ENCODE results near the gene DOCK6.

DOCK6 gene

DNA sequence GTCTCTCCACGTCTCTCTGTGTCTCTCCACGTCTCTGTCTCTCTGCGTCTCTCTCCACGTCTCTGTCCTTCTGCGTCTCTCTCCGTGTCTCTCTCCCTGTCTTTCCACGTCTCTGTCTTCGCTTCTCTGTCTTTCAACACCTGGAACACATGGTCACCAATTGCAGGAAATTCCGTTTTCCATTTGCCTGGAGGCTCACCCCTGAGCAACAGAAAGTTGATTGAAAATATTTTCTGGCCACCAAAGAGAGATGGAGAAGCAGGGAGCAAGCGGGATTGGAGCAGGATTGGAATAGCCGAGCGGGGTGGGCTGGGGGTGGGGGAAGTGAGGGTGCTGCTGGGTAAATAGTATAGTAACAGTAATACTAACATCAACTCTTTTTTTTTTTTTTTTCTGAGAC, 66.6 kb downstream of the DOCK6 start:
- no peak overlapping the region for H3K4me3 ChIP-seq (ENCODE audit: low read length)
- no peak for DNase-seq (ENCODE audit: low read depth)
- TF ChIP-seq, protein P1, sequence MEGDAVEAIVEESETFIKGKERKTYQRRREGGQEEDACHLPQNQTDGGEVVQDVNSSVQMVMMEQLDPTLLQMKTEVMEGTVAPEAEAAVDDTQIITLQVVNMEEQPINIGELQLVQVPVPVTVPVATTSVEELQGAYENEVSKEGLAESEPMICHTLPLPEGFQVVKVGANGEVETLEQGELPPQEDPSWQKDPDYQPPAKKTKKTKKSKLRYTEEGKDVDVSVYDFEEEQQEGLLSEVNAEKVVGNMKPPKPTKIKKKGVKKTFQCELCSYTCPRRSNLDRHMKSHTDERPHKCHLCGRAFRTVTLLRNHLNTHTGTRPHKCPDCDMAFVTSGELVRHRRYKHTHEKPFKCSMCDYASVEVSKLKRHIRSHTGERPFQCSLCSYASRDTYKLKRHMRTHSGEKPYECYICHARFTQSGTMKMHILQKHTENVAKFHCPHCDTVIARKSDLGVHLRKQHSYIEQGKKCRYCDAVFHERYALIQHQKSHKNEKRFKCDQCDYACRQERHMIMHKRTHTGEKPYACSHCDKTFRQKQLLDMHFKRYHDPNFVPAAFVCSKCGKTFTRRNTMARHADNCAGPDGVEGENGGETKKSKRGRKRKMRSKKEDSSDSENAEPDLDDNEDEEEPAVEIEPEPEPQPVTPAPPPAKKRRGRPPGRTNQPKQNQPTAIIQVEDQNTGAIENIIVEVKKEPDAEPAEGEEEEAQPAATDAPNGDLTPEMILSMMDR (IDR thresholded peaks at IDR 0.05; ENCODE audit: insufficient read depth, low read depth, low read length, missing control alignments), result no peak

DNA sequence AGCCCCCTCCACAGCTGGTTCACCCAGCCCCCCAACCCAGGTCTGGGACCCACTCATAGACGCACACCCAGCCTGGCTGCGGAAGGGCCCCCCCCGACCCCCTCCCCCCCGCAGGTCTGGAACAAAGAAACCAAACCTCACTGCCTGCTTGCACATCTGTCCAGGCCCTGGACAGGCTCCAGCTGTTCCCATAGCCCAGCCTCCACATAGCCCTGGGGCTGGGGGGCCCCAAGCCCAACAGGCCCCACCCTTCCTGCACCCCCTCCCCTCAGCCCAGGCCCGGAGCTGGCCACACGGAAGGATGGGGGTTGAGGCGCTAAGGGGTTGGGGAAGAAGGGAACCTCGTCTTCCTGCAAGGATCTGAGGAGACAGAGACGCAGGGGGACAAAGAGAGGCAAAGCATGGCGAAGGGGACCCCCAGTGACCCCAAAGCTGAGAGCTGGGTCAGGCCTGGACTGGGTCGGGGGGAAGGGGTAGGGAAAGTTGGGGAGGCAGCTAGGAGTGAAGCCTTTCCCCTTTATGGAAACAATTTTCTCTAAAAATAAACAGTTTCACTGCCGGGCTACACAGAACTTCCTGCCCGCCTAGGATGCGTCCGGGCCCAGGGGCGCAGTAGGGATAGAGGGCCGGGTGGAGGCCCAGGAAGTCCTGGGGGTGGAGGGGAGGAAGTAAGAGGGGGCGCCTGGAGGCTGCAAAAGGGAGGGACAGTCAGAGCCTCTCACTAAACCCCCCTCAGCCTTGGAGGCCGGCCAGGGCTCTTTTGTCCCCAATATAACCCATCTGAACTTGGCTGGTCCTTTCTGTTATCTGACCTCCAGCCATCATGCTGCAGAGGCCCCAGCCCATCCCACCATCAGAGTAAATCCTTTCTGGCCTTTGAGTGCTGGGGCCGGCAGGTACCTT, 67.4 kb downstream of the DOCK6 start:
- no peak overlapping the region for H3K4me3 ChIP-seq (ENCODE audit: low read length)
- TF ChIP-seq, protein P1 (IDR thresholded peaks at IDR 0.05; ENCODE audit: insufficient read depth, low read depth, low read length, missing control alignments), result no peak
- no peak for DNase-seq (ENCODE audit: low read depth)

DNA sequence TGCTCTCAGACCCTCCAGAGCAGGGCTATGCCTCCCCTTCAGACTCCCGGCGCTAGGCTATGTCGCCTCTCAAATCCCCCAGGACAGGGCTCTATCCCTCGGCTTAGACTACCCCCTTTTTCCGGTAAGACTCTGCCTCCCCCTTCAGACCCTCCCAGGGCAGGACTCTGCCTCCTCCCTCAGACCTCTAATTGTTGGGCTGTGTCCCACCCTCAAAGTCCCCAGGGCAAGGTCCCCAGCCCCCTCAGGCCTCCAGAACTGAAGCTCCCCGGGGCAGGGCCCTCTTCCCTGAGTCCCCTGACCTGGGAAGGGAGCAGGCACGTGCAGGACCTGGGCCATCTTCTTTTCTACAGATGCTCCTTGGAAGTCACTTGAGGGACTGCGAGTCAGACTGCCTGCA, 68.2 kb downstream of the DOCK6 start:
- no peak for DNase-seq (ENCODE audit: low read depth)
- no peak overlapping the region for H3K4me3 ChIP-seq (ENCODE audit: low read length)
- TF ChIP-seq, protein P1 (IDR thresholded peaks at IDR 0.05; ENCODE audit: insufficient read depth, low read depth, low read length, missing control alignments), result no peak

DNA sequence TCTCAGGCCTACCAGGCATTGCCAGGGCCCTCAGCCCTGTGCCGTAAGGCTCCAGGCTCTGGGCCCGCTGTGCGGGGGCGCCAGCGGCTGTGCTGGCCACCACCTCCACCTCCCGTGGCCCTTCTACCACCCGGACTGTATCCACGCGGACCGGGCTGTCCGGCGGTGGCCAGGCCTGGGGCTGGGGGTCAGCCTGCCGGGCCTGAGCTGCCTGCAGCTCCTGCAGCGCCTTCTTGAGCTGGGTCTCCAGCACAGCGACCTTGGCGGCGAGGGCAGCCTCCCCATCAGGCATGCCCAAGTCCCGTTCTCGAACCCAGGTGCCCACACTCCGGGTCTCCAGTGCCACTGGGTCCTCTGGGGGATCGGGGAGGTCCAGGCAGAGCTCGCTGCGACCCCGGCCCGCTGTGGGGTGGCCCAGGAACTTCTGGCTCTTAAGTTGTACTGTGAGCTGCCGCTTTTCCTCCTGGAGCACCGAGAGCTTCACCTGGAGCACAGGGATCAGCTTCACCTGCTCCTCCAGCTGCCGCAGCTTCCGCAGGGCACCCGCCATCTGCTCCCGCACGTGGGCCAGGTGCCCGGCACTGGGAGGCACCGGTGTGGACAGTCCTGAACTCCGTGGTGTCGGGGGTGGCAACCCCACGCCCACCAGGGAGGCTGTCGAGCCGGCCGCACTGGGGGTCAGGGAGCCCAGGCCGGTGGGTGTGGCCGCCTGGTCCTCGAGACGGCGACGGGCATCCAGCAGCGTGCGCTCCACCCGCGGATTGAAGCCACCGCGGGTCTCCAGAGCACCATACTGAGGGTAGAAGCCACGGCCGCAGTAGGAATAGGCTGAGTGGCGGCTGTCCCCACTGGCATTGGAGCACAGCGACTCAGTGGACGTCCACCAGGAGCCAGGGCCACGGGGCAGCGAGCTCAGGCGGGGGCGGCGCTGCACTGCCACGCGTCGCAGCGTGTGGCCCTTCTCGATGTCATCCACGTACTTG, 69.1 kb downstream of the DOCK6 start:
- H3K4me3 ChIP-seq (ENCODE audit: low read length), result no peak overlapping the region
- no peak for DNase-seq (ENCODE audit: low read depth)
- TF ChIP-seq, protein P1 (IDR thresholded peaks at IDR 0.05; ENCODE audit: insufficient read depth, low read depth, low read length, missing control alignments), result no peak

DNA sequence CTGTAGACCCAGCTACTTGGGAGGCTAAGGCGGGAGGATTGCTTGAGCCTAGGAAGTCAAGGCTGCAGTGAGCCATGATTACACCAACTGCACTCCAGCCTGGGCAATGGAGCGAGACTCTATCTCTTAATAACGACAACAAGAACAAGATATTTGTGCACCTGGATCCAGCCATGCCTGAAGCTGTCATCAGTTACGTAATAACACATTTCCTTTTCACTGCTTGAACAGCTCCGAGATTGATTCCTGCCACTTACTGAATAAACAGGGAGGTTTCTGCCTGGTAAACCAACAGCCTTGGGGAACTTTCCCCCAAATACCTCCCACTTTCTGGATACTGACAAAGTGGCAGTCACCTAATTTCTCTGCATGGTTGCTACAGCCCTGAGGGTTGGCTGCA, 70.4 kb downstream of the DOCK6 start:
- H3K4me3 ChIP-seq (ENCODE audit: low read length), result no peak overlapping the region
- no peak for DNase-seq (ENCODE audit: low read depth)
- TF ChIP-seq, protein P1 (IDR thresholded peaks at IDR 0.05; ENCODE audit: insufficient read depth, low read depth, low read length, missing control alignments), result no peak

DNA sequence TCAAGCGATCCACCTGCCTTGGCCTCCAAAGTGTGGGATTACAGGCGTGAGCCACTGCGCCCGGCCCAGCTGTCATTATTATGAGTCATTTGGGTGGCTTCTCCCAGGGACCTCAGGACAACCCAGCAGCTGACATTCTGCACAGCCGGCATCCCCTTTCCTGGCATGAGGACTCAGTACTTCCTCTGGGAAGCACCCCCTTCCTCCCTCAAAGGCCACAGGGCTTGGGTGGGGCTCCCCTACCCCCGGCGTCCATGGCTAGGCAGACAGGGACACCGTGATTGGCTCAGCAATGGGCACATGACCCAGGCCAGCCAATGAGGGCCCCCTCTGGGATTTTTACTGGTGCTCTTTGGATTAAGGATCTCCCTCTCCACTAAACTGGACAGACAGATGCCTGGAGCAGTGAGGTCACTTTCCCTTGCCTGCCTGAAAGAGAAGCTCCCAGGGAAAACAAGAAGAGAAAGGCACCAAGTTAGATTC, 71.0 kb downstream of the DOCK6 start:
- H3K4me3 ChIP-seq (ENCODE audit: low read length), result no peak overlapping the region
- TF ChIP-seq, protein P1 (IDR thresholded peaks at IDR 0.05; ENCODE audit: insufficient read depth, low read depth, low read length, missing control alignments), result no peak
- DNase-seq (ENCODE audit: low read depth), result no peak
